ENCODE measurements around the gene TOLLIP.

DNA sequence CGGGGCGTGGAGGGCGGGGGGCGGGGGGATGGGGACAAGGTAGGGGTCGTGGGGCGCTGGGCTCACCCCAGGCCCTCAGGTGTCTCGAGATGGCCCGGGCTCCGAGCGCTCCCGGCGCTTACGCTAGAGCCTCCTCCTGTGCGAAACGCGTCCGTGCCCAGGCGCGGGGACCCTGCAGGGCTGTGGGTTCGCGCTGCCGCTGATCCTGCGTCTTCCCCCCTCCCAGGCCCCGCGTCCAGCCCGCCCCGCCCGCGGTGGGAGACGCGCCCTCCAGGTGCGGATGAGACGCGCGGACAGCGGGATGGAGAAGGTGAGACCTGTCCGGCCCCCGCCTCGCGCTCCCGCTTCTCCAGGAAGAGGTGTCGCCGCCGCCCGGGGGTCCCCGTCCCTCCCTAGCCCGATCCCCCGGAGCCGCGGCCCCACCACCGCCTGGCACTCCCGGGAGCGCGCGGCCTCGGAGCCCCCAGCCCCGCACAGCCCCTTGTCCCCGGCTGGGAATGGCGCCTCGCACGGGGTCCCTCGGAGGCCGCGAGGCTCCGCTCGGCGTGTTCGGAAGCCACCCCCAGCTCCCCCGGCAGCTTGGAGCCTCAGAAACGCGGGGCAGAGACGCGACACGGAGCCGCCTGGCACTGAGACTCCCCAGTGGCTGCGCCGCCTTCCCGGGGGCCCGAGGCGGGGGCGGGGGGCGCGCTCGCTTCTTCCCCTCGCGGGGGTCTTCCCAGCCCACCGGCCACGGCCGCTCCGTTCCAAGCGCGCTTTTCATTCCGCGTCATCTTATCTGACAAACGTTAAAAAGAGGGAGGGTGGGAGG is 27.6 kb upstream of the TOLLIP start:
- TF ChIP-seq EZH2 (IDR thresholded peaks at IDR 0.05): no peak
- TF ChIP-seq POLR2AphosphoS5 (IDR thresholded peaks at IDR 0.05; ENCODE audit: borderline replicate concordance, low read depth, low read length): no peak
